SK-N-SH treated with all-trans-retinoic acid at 6 μM for 48 hours (cell line): ENCODE results near the gene UVRAG.

Experiments
- ARNTL ChIP-seq: fragments of 450-650 bp; formaldehyde crosslinking; IDR thresholded peaks from 2 replicates; pipeline ENCODE4 v1.5.0; 2020; ENCODE audit warnings: low read depth, mild to moderate bottlenecking, moderate library complexity, borderline replicate concordance
- CREB5 ChIP-seq: fragments of 250-450 bp; sonication (Bioruptor Pico); IDR thresholded peaks from 2 replicates; pipeline ENCODE4 v1.5.1; 2020; ENCODE audit warnings: low read depth, mild to moderate bottlenecking, moderate library complexity
- ESRRG ChIP-seq: fragments of 250-450 bp; sonication (Bioruptor Pico); IDR thresholded peaks from 2 replicates; pipeline ENCODE4 v1.6.1; 2021; ENCODE audit warnings: mild to moderate bottlenecking
- OSR1 ChIP-seq: fragments of 250-450 bp; sonication (Bioruptor Pico); IDR thresholded peaks from 2 replicates; pipeline ENCODE4 v1.8.0; 2022; ENCODE audit warnings: moderate library complexity, mild to moderate bottlenecking, inconsistent platforms
- PATZ1 ChIP-seq: fragments of 250-450 bp; sonication (Bioruptor Pico); IDR thresholded peaks from 2 replicates; pipeline ENCODE4 v1.8.0; 2020; ENCODE audit warnings: mild to moderate bottlenecking, moderate library complexity, borderline replicate concordance
- POU6F1 ChIP-seq: fragments of 250-450 bp; sonication (Bioruptor Pico); IDR thresholded peaks from 2 replicates; pipeline ENCODE4 v1.8.0; 2021; ENCODE audit warnings: low read depth, mild to moderate bottlenecking, moderate library complexity, borderline replicate concordance
- PPARA ChIP-seq: fragments of 250-450 bp; sonication (Bioruptor Pico); IDR thresholded peaks from 2 replicates; pipeline ENCODE4 v1.5.0; 2020; ENCODE audit warnings: mild to moderate bottlenecking, borderline replicate concordance
- RARB ChIP-seq: fragments of 250-450 bp; sonication (Bioruptor Pico); IDR thresholded peaks from 2 replicates; pipeline ENCODE4 v1.8.0; 2021; ENCODE audit warnings: mild to moderate bottlenecking, moderate library complexity
- TOX ChIP-seq: fragments of 250-450 bp; sonication (Bioruptor Pico); IDR thresholded peaks from 2 replicates; pipeline ENCODE4 v1.8.0; 2021; ENCODE audit warnings: mild to moderate bottlenecking, moderate library complexity, borderline replicate concordance
- TSHZ2 ChIP-seq: fragments of 250-450 bp; sonication (Bioruptor Pico); IDR thresholded peaks from 2 replicates; pipeline ENCODE4 v1.5.0; 2020; ENCODE audit warnings: mild to moderate bottlenecking, moderate library complexity
- ZFP30 ChIP-seq: fragments of 450-650 bp; formaldehyde crosslinking; IDR thresholded peaks from 2 replicates; pipeline ENCODE4 v1.5.0; 2022; ENCODE audit warnings: mild to moderate bottlenecking, moderate library complexity
- ZNF565 ChIP-seq: fragments of 450-650 bp; formaldehyde crosslinking; conservative IDR thresholded peaks from 2 replicates; pipeline ENCODE4 v1.5.0; 2020; ENCODE audit warnings: low read depth, mild to moderate bottlenecking, moderate library complexity
- ZNF70 ChIP-seq: fragments of 450-650 bp; formaldehyde crosslinking; IDR thresholded peaks from 2 replicates; pipeline ENCODE4 v1.5.0; 2020; ENCODE audit warnings: mild to moderate bottlenecking, moderate library complexity

- no peak for TF ChIP-seq ZFP30 (CRISPR knock-in tag)
- TF ChIP-seq RARB (CRISPR knock-in tag), result no peak
- no peak for TF ChIP-seq ZNF565 (CRISPR knock-in tag)
- no peak for TF ChIP-seq PATZ1 (CRISPR knock-in tag)
- TF ChIP-seq ESRRG, result no peak
- TF ChIP-seq PPARA (CRISPR knock-in tag), result no peak
- no peak for TF ChIP-seq ARNTL (CRISPR knock-in tag)
- no peak for TF ChIP-seq OSR1 (CRISPR knock-in tag)
- TF ChIP-seq TOX (CRISPR knock-in tag), result no peak
- no peak for TF ChIP-seq CREB5
- TF ChIP-seq TSHZ2 (CRISPR knock-in tag), result no peak
- TF ChIP-seq POU6F1, result no peak
- TF ChIP-seq ZNF70 (CRISPR knock-in tag), result no peak
Observed at GRCh38 chr11:75784085-75784478, 30.9 kb upstream of the UVRAG start.
